HG02642 (cell line): ENCODE results near the gene DNER.
"Not testable (repeated sequence)": the region's sequence is repeated elsewhere in the genome, so short reads cannot be mapped to it uniquely, and the experiment has no call there.

ENCODE experiments used
- ATAC-seq: cut with Tn5 transposase; IDR thresholded peaks from one replicate; pipeline ENCODE4 v1.9.1; 2021; ENCODE audit warnings: mild to moderate bottlenecking; ENCODE audit not compliant: unreplicated experiment, poor library complexity

DNER gene

DNA sequence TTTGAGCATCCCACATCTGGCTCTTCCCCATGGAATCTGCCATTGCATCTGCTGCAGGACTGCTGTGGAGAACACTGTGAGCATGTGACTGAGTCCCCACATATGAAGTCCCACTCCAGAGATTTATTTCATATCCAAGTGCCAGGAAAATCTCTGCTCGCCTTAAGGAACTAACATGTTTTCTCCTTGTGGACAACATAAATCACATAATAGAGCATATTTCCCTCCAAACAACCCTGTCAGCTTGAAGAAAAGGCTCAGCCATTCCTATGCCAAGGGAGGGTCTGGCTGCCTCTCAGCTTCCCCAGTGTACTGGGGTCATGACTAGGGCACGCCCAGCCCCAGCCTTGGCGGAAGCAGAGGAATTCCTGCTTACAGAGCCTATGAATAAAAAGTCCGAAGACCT, 193.7 kb downstream of the DNER start:
- ATAC-seq, result no peak

DNA sequence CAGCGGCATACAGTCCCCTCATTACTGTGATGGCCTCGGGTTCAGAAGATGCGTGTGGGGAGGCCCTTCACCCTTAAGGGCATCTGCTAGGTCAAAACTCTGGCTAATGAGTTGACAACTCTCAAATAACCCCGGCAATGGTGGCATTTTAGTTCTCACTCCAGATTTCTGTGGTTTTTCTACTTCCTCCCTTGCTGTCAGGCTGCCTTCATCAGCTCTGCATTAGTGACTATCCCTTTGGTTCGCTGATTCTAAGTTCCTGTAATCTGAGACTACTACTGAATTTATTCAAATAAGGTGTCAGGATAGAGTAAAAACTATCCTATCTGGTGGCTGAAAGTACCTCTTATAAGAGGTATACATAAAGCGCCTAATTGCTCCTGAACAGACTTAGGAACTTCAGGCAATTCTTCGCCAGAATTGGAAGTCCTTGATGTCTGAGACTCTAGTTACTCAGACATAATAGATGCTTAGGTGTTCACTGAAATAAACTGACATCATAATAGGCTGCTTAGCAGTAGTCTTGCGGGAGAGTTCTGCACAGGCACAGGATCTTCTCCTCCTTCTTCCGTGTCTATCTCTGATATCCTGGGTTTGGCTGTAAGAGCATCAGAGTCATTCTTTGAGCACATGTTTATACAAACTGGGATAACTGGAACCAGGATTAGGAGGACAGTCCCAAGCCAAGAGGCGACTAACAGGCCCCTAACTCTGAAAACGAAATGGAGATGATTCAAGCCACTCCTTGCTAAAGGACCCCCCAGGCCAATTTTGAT, 194.5 kb downstream of the DNER start:
- no peak for ATAC-seq

DNA sequence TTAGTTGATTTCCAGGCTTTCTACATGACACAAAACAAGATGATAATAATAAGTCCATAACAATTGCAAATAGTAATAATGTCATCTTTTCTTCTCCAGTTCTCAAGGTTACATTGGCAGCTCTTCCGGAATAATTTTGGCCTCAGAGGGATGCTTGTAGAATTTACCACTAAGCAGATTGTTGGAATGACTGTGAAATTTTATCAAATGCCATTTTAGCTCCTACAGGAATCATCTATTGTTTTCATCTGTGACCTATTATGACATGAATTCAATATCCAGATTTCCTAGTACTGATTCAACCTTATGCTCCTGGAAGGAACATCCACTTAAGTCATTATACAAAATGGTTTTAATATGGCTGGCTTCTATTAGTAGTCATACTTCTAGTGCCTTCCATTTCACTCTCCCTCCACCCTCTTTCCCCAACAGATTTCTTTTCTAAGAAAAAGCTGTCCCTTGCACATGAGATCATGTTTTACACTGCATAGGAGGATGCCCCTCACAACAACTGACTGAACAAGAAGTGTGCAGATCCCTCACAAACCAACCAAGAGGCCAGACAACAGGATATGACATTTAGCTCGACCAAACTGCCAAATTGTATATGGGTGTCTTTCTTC, 200.0 kb downstream of the DNER start:
- no peak for ATAC-seq

DNA sequence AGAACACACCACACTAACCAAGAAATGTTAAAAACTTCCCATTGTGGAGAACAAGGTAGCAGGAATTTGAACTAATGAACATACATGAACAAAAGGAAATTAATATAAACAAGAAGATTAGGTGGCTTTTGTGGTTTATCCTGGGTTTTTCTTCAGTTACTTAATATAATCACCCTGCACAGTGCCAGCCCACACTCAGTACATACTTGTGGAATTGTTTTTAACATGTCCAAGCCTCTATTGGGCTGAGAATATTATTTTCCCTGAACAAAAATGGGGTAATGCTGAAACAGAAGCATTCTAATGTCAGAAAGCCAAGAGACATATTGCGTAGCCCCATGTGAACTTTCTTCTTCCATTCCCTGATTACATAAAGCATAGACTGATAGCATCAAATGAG, 202.8 kb downstream of the DNER start:
- no peak for ATAC-seq

DNA sequence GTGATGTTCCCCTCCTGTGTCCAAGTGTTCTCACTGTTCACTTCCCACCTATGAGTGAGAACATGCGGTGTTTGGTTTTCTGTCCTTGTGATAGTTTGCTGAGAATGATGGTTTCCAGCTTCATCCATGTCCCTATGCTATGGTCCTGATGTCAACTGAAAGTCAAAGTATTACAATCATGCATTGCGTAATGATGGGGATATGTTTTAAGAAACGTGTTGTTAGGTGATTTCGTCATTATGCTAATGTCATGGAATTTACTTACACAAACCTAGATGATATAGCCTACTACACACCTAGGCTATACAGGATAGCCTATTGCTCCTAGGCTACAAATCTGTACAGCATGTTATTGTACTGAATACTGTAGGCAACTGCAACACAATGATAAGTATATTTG, 207.7 kb downstream of the DNER start:
- ATAC-seq, result not testable (repeated sequence)

DNA sequence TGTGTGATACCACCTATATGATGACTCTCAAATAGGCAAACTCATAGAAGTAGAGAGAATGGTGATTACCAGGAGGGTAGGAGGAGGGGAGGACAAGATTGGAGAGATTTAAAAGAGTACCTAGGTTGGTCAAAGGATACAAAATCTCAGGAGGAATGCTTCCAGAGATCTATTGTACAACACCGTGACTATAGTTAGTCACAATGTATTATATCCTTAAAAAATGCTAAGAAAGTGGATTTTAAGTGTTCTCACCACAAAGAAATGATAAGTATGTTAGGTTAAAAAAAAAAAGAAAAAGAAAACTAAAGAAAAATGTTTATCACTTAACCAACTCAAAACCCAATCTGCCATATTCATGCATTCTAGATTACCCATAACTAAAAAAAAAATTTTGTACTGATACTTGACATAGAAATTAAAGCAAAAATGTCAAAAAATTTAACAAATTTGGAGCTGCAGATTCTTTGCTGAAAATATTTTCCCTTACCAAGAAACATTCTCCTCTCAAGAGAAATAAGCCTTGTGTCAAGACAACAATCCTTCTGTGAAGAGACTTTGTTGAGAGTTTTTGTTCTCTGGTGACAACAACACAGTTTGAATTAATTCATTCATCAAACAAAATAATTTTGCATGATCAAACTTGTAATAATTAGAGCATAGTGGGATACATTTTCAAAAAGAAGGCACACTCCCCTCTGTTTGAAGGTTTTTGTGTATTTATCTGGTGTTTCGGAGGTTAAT, 213.1 kb downstream of the DNER start:
- ATAC-seq, result no peak

DNA sequence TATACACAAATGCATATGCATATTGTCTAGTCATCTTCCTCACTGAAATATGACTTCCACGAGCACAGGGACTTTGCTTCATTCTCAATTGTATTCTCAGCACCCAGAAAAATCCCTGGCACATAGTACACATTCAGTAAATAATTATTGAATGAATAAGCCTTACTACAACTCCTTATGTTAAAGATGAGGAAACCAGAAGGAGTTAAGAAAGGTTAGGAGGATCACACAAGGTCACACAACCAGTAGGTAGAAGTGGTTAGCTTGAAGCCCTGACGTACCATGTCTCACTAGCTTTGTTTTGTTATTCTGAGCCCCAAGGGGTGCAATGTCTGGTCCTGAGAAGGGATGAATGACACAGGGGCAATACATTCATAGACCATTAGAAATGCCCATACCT, 222.3 kb downstream of the DNER start:
- ATAC-seq, result no peak

DNA sequence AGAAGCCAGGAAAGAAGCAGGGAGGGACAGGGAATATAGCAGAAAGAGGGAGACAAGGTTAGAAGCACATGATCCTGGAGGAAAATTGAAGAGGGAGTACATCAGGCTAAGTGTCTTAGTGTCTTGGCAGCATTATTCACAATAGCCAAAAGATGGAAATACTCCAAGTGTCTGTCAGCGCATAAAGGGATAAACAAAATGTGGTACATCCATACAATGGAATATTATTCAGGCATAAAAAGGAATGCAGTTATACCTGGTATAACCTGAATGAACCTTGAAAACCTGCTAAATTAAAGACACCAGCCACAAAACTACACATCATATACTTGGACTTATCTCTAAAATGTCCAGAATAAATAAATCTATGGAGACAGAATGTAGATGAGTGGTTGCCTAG, 224.2 kb downstream of the DNER start:
- no peak for ATAC-seq

DNA sequence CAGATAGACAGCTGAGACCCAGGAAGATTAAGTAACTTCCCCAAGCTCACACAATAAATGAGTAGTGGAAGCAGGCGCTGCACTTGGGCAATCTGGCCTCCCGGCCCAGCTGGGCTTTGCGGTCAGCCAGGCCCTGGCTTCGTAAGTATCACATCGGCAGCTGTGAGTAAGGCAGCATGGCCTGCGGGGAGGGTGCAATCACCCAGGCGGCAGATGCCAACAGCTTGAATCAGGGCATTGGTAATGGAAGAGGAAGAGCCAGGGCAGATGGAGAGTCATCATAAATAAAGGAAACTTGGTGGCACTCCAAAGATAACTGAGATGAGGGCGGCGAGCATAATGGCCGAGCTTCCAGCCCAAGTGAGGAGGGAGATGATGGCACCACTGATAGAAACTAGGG, 225.3 kb downstream of the DNER start:
- no peak for ATAC-seq

DNA sequence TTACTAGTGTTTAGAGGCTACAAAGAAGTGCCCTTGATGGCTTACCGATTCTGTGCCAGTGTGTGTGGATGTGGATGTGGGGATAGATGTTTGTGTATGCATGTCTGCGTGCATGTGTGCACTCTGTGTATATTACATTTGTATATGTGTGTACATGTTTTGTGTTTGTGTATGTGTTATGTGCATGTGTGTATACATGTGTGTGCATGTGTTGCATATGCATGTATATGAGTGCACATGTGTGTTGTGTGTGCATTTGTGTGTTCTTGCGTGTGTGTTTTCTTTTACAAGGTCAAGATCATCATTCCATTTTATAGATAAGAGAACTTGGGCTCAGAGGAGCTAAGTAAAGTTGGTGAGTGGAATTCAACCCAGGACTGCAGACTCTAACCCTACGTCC, 226.1 kb downstream of the DNER start:
- no peak for ATAC-seq

DNA sequence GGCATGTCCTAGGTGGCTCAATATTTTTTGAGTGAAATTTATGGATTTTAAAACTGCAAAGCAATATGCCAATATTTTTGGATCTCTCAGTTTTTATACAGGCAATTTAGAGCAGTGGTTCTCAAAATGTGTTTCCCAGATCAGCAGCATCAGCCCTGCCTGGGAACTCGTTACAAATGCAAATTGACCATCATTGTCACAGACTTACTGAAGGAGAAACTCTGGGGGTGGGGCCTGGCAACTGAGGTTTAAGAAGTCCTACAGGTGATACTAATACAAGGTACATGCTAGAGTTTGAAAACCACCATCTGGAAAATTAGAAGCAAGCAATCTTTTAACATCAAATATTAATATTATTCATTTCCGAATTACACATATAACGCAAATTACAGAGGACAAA, 227.7 kb downstream of the DNER start:
- ATAC-seq, result no peak

DNA sequence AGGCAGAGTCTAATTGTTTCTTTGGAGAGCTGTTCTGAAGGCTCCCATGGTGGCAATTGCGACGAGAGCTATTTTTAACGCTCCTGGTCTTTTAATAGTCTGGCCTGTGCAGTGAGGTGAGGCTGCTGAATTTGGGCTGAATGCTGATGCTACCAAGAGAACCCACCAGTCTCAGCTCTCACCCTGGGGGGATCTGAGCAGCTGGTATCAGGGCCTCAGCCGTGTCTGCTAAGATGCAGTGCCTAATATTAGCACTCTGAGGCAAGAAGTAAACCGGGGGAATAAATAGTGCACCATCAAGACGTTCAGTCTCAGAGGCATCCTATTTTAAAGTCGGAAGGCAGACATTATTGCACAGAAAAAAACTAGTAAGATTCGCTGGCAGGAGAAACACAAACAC, 228.5 kb downstream of the DNER start:
- no peak for ATAC-seq

DNA sequence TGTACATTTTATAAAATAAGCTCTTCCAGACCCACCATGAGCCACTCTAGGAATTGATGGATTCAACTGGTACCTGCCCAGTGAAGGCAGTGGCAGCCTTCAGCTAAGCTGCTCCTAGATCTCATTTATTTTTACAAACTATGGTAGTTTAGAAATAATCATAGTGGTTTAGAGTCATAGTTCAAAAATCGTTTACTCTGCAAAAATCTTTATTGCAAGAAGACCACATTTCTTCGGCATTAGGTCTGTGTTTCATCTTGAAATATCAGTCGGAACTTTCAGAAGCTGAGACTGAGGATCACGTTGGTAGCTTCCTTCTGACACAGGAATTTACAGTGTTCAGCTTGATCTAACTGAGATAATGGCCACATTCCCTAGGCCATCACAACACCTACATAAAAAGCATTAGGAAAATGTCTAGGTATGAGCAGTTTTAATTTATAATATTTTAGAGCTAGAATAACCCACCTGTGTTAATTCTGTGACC, 237.0 kb downstream of the DNER start:
- ATAC-seq, result no peak

DNA sequence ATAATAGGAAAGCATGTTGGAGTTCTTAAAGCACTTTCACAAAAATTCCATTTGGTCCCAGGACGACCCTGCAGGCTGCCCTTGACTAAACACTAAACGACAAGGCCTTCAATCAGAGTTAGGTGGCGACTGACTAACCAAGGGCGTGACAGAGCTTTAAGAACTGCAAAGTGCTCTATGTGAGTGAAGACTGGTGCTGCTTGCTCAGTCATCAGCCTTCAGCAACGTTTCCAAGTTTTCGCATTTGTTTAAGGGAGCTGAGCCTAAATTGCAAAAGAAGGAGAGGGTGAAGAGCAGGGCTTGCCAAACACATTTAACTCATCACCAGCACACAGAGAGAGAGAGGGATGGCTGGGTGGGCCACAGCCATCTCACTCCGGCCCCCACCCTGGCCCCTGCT, 238.6 kb downstream of the DNER start:
- ATAC-seq, result no peak

DNA sequence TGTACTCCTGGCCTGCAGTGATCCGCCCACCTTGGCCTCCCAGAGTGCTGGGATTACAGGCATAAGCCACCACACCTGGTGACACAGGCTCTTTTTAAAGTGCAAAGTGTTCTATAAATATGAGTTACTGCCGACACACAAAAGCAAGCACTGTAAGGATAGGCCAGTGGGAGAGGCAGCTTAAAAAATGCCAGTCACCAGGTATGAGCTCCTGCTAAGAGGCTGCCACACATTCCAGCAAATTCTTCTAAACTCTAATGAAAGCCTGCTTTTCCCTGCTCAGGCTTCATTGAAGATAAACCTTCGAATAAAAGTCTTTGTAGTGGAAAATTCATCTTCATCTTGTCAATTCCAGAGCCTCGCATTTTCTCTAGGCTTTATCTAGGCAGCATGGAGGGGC, 240.2 kb downstream of the DNER start:
- ATAC-seq, result no peak

DNA sequence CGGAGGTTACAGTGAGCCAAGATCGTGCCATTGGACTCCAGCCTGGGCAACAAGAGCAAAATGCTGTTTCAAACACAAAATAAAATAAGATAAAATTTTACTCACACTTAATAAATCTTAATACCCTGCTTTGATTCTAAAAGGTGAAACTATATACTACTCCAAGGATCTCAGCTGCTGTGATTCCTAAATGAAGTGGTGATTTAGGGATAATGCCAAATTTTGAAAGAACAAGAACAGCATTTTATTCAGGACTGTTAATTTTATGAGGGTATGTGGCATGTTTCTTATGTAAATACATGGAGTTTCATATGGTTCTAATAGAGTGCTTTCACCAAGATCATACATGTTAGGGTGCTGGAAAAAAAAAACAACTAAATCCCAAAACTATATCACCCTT, 243.6 kb downstream of the DNER start:
- no peak for ATAC-seq

DNA sequence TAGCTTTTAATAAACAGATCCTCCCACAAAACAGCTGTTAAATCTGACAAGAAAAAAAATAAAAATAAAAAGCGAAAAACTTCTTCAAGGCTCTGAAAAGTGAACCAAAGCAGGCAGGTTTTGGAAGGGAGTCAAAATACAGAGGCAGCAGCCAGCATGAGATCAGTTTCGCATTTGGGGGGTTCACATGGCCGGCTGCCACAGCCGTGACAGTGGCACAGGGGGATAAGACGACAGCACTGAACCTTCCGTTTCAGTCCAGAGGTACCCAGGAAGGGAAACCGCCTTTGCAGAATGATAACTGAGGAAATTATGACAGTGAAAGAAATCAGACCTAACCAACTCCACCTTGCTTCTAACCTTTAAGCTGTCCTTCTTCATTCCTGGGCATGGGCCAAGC, 246.6 kb downstream of the DNER start:
- no peak for ATAC-seq

DNA sequence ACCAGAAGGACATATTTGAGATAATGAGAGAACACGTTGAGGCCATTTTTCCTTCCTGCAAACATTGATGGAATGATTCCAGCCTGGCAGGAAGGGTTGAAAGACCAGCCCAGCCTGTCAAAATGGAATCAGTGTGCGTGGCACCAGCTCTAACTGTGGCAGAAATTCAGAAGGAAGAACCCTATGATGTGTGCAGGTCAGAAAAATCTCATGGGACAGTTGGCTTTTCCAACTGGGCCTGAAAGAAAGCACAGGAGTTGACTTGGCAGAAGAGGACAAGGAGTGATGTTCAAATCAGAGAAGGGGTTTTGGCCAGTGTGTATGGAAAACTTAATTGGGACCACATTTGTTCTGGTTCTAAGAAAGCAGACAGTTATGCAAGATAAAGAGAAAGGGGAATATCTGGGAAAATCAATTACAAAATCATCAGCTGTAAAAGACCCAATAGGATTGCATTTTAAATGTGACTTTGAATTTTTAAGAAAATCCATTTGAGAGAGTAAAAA, 250.5 kb downstream of the DNER start:
- ATAC-seq, result no peak

DNA sequence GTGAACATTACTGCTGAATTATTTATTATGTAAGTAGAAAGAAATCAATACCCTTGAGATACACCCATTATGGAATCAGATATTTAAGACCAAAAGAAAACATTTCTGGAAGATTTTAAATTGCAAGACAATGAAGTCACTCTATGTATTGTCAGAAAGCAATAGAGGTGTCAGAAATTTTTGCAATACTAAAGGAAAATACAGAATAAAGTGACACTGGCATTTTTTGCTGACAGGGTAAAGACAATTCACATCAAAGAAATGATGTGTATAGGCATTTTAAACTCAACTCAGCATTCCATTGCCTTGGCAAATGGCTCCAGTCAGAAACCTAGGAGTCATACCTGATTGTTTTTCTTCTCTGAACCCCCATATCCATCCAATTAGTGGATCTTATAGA, 252.2 kb downstream of the DNER start:
- no peak for ATAC-seq

DNA sequence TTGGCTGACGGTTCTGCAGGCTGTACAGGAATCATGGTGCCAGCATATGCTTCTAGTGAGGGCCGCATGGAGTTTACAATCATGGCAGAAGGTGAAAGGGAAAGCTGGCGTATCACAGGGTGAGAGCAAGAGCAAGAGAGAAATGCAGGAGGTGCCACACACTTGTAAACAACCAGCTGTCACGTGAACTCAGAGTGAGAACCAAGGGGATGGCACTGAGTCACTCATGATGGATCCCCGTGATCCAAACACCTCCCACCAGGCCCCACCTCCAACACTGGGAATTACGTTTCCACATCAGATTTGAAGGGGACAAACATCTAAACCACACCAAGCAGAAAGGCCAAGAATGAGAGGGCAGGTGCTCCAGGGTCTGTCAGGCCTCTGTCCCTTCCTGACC, 258.3 kb downstream of the DNER start:
- ATAC-seq, result no peak

DNA sequence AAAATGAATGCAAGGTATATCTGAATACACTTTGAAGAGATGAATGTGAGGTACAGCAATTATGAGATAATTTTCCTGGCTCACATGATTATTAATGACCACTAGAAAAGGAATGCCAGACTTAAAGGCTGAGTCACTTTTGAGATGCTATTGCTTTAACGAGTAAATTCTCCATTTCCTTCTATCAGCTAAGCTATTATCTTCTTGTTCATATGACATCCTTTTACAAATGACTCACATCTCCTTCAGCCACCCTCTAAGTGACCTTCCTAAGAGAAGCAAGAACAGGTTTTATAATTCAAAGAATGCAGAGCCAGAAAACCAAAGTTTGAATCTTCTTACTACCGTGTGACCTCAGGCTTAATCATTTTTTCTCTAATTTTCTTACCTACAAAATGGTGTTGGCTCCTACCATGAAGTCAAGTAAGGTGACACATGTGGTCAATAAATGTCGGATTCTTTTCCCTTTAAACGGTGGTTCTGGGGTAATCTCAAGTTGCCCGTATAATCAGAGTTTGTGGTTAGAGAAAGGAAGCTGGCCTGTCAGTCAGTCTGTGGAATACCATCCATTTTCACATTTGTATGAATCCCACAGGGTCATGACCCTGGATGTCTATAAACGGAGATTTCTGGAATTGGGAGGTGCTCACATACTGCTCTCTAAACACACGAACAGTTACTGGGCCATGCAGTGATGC, 259.3 kb downstream of the DNER start:
- no peak for ATAC-seq
